Upper lobe of left lung (tissue), 6 donors: ENCODE results near the gene PAK5. TPM values are rescaled to one million over a fixed set of nuclear protein-coding genes. Genes with fewer than 3 reads are reported as not detected.
A peak's percentile ranks its signal among the peaks of the same experiment; 100 is the strongest.

Experiments
- ATAC-seq, 2 donors: fragments of 200-7000 bp; cut with Tn5 transposase; one replicate each; pipeline ENCODE4 v1.9.1; 2022; ENCODE audit warnings: mild to moderate bottlenecking in 2 of 2, moderate library complexity in 2 of 2; ENCODE audit not compliant: low FRiP score in 2 of 2
- DNase-seq, 2 donors: peaks; one replicate each; pipeline ENCODE4 v3.0.0-alpha.2; 2019 to 2020
- H3K27ac ChIP-seq, 4 donors: fragments of 200-600 bp; sonication (generic); one replicate each; pipeline ENCODE4 v1.5.1; 2016 to 2019
- H3K27me3 ChIP-seq, 4 donors: fragments of 200-600 bp; sonication (generic); one replicate each; pipeline ENCODE4 v1.5.1; 2017 to 2019
- H3K36me3 ChIP-seq, 4 donors: fragments of 200-600 bp; sonication (generic); one replicate each; pipeline ENCODE4 v1.5.1; 2016 to 2019
- H3K4me1 ChIP-seq, 4 donors: fragments of 200-600 bp; sonication (generic); one replicate each; pipeline ENCODE4 v1.5.1; 2018 to 2019
- H3K4me3 ChIP-seq, 4 donors: fragments of 200-600 bp; sonication (generic); one replicate each; pipeline ENCODE4 v1.5.1; 2017 to 2019; ENCODE audit warnings: mild to moderate bottlenecking in 2 of 4, moderate library complexity in 1 of 4
- H3K9me3 ChIP-seq, 4 donors: fragments of 200-600 bp; sonication (generic); one replicate each; pipeline ENCODE4 v1.5.1; 2018 to 2019
- CTCF ChIP-seq, 6 experiments: fragments of 450-650 bp in 4 of 6; fragments of 200-600 bp in 2 of 6; sonication (generic) in 2 of 6; IDR thresholded peaks; one replicate each; pipeline ENCODE4 v1.5.1; 2016 to 2019; ENCODE audit warnings: antibody characterized with exemption in 6 of 6
- EP300 ChIP-seq, 4 donors: sonication (generic); formaldehyde crosslinking; IDR thresholded peaks; one replicate each; pipeline ENCODE4 v1.5.1; 2017; ENCODE audit warnings: antibody characterized with exemption in 4 of 4, control low read depth in 2 of 4
- POLR2A ChIP-seq, 4 donors: fragments of 450-650 bp; IDR thresholded peaks; one replicate each; pipeline ENCODE4 v1.5.1; 2016 to 2017; ENCODE audit warnings: antibody characterized with exemption in 4 of 4, mild to moderate bottlenecking in 2 of 4
- POLR2AphosphoS5 ChIP-seq, 2 donors: sonication (generic); formaldehyde crosslinking; IDR thresholded peaks; one replicate each; pipeline ENCODE4 v1.5.1; 2017; ENCODE audit warnings: antibody characterized with exemption in 2 of 2
- WGBS, 2 donors: methylation state at CpG; one replicate each; pipeline ENCODE4 v1.1.5; 2017 to 2018; 5-methylcytosine and 5-hydroxymethylcytosine counted together
- total RNA-seq, 6 donors: library from RNA; depleted of rRNA in 4 of 6; stranded (reverse); fragments of >200 nt in 4 of 6; gene quantifications; one replicate each; pipeline versions ENCODE4 v1.1.0 to v1.2.1, GENCODE V29; 2016 to 2021
- donor health status: DM: no; HTN: no; CAD: no; lungs with moderate emphysema.
- donor health status: DM: no; HTN: yes; CAD: no; lungs with severe emphysema.

The PAK5 gene
- total RNA-seq, 6 donors from 2014 or later, result 0.17 to 0.30 (median 0.23) TPM; not detected in 2

GRCh38 chr20:9617940-9618339, 220.9 kb downstream of the PAK5 start:
- H3K27me3 ChIP-seq, result no peaks in the 10 kb centered on the region
- peak in 1 of 2 donors; percentile 51 for DNase-seq
- H3K4me3 ChIP-seq, result no peak overlapping the region
- H3K4me1 ChIP-seq, result no peaks in the 10 kb centered on the region
- 58 to 59% methylated on average over 5 of the region's 5 CpGs for WGBS, 2 donors
- peak; percentile 74 to 79 for ATAC-seq
- no peak overlapping the region for H3K27ac ChIP-seq
- TF ChIP-seq EP300 (IDR thresholded peaks at IDR 0.05), result no peak
- peak in 4 of 6 experiments; percentile 18 to 61 (median 54) for TF ChIP-seq CTCF (IDR thresholded peaks at IDR 0.05)
- TF ChIP-seq POLR2A (IDR thresholded peaks at IDR 0.05), result no peak
- TF ChIP-seq POLR2AphosphoS5 (IDR thresholded peaks at IDR 0.05), result no peak
- no peaks in the 10 kb centered on the region for H3K36me3 ChIP-seq
- H3K9me3 ChIP-seq, result no peaks in the 10 kb centered on the region

- DNase-seq (peak in 1 of 2 donors; percentile 64), ATAC-seq (peak; percentile 67 to 86)
- H3K27ac ChIP-seq, result no peak overlapping the region
- H3K9me3 ChIP-seq, result no peaks in the 10 kb centered on the region
- H3K27me3 ChIP-seq, result no peaks in the 10 kb centered on the region
- no peaks in the 10 kb centered on the region for H3K36me3 ChIP-seq
- 5 to 6% methylated on average over 10 of the region's 10 CpGs for WGBS, 2 donors
- no peaks in the 10 kb centered on the region for H3K4me1 ChIP-seq
- no peak overlapping the region for H3K4me3 ChIP-seq
- TF ChIP-seq POLR2A (IDR thresholded peaks at IDR 0.05) (no peak), CTCF (IDR thresholded peaks at IDR 0.05) (peak; percentile 35 to 83 (median 74))
These were observed 221.9 kb downstream of the PAK5 start for GRCh38 chr20:9616833-9617461.

GRCh38 chr20:9616455-9616805, 222.4 kb downstream of the PAK5 start:
- no peak for TF ChIP-seq EP300 (IDR thresholded peaks at IDR 0.05)
- TF ChIP-seq POLR2A (IDR thresholded peaks at IDR 0.05), result no peak
- no peak for TF ChIP-seq POLR2AphosphoS5 (IDR thresholded peaks at IDR 0.05)
- no peak for TF ChIP-seq CTCF (IDR thresholded peaks at IDR 0.05)
- peak in 1 of 2 donors; percentile 12 for ATAC-seq
- WGBS, 2 donors, result 78 to 83% methylated on average over 5 of the region's 5 CpGs

GRCh38 chr20:9615766-9616454, 223.0 kb downstream of the PAK5 start:
- Histone ChIP-seq H3K4me3 (no peak overlapping the region), H3K27me3 (no peaks in the 10 kb centered on the region), H3K27ac (no peak overlapping the region), H3K36me3 (no peaks in the 10 kb centered on the region), H3K4me1 (no peaks in the 10 kb centered on the region), H3K9me3 (no peaks in the 10 kb centered on the region)
- TF ChIP-seq POLR2A (IDR thresholded peaks at IDR 0.05) (no peak), POLR2AphosphoS5 (IDR thresholded peaks at IDR 0.05) (no peak), CTCF (IDR thresholded peaks at IDR 0.05) (no peak), EP300 (IDR thresholded peaks at IDR 0.05) (no peak)
- WGBS, 2 donors, result 59 to 62% methylated on average over 5 to 7 of the region's 8 CpGs
- peak in 1 of 2 donors; percentile 39 for ATAC-seq
- DNase-seq, result peak in 1 of 2 donors; percentile 6

More at GRCh38 chr20:9616455-9616805, 222.4 kb downstream of the PAK5 start:
- Histone ChIP-seq H3K36me3 (no peaks in the 10 kb centered on the region), H3K4me3 (no peak overlapping the region), H3K4me1 (no peaks in the 10 kb centered on the region), H3K27me3 (no peaks in the 10 kb centered on the region), H3K9me3 (no peaks in the 10 kb centered on the region), H3K27ac (no peak overlapping the region)
- no peak for DNase-seq
